ENCODE data around the gene SYT17. TPM values are rescaled to one million over a fixed set of nuclear protein-coding genes. Genes with fewer than 3 reads are reported as not detected.

The SYT17 gene
- total RNA-seq, 1 experiment from 2014 or later: 11.8 TPM

DNA sequence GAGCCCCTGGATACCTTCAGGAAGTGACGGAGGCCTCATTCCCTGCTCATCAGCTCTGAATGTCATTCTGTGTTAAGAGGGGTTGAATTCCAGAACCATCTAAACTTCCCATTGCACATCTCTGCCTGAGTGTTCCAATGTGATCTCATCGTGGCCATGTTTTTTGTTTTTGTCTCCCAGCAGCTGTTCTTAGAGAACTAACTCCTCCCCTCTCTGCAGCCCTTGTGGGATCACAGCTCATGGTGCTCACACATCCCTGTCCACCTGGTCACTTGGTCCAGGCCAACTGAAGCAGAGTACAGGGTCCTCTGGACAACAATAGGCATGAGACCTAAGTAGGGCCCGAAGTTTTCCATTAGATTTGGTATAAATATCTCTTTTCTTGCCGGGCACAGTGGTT, 6.0 kb upstream of the SYT17 start:
- no peaks in the 10 kb centered on the region for H4K20me1 ChIP-seq (ENCODE audit: low read length)
- ATAC-seq: no peak
- no peaks in the 10 kb centered on the region for H3K4me1 ChIP-seq (ENCODE audit: insufficient read depth, low read length)
- no peak overlapping the region for H3K4me2 ChIP-seq (ENCODE audit: low read length)
- POLR2A ChIA-PET (ENCODE audit: unreplicated experiment): no interaction called here
- H3F3A ChIP-seq (ENCODE audit: low read length, unreplicated experiment): no peaks in the 10 kb centered on the region
- H3K9ac ChIP-seq (ENCODE audit: low read length): no peak overlapping the region
- intact Hi-C loops (cut with micrococcal nuclease): loop anchor here (10.0 kb wide), 1 partner anchor 47 kb away; the partner anchor contains the start of gene ITPRIPL2
- CTCF ChIA-PET: no interaction called here
- TF ChIP-seq EZH2phosphoT487 (IDR thresholded peaks at IDR 0.05; ENCODE audit: borderline replicate concordance, low read length): no peak
- TF ChIP-seq, protein P1, sequence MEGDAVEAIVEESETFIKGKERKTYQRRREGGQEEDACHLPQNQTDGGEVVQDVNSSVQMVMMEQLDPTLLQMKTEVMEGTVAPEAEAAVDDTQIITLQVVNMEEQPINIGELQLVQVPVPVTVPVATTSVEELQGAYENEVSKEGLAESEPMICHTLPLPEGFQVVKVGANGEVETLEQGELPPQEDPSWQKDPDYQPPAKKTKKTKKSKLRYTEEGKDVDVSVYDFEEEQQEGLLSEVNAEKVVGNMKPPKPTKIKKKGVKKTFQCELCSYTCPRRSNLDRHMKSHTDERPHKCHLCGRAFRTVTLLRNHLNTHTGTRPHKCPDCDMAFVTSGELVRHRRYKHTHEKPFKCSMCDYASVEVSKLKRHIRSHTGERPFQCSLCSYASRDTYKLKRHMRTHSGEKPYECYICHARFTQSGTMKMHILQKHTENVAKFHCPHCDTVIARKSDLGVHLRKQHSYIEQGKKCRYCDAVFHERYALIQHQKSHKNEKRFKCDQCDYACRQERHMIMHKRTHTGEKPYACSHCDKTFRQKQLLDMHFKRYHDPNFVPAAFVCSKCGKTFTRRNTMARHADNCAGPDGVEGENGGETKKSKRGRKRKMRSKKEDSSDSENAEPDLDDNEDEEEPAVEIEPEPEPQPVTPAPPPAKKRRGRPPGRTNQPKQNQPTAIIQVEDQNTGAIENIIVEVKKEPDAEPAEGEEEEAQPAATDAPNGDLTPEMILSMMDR (conservative IDR thresholded peaks at IDR 0.05; ENCODE audit: low read depth, low read length): no peak
- TF ChIP-seq EZH2 (IDR thresholded peaks at IDR 0.05; ENCODE audit: low read length, unreplicated experiment): no peak
- no peaks in the 10 kb centered on the region for H3K9me2 ChIP-seq (replicated peaks; ENCODE audit: low read length)
- H3K27me3 ChIP-seq (ENCODE audit: low read length): no peaks in the 10 kb centered on the region
- no peaks in the 10 kb centered on the region for H3K79me2 ChIP-seq (ENCODE audit: low read length)
- no peak for DNase-seq
- H3K9me3 ChIP-seq (ENCODE audit: low read length): no peaks in the 10 kb centered on the region
- H3K4me3 ChIP-seq (ENCODE audit: low read length): no peak overlapping the region
- BruUV-seq (replicated peaks): no TSS peak
- H3K36me3 ChIP-seq (ENCODE audit: low read depth, low read length): no peaks in the 10 kb centered on the region
- no peak overlapping the region for H2AFZ ChIP-seq (ENCODE audit: low read length)
- H3K27ac ChIP-seq (ENCODE audit: low read length): no peak overlapping the region

DNA sequence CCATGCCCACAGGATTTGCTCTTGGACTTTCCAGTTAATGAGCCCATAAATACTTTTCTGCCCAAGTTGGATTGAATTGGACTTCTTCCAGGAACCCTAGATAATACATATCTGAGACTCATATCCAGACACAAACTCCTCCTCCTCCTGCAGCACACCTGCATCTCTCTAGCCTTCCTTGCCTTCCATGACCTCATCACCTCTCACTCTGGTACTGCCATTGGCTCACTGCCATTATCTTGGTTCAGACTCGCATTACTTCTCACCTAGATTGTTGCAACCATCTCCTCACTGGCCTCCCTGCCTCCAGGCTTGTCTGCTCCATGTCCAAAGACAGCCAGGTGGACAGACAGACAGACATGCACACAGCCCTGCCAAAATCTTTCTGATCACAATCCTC, 4.8 kb upstream of the SYT17 start:
- H4K20me1 ChIP-seq (ENCODE audit: low read length): no peaks in the 10 kb centered on the region
- H3K9me2 ChIP-seq (replicated peaks; ENCODE audit: low read length): no peaks in the 10 kb centered on the region
- no peak overlapping the region for H3K4me2 ChIP-seq (ENCODE audit: low read length)
- no peak overlapping the region for H3K27ac ChIP-seq (ENCODE audit: low read length)
- DNase-seq (no peak), ATAC-seq (no peak)
- intact Hi-C loops (cut with micrococcal nuclease): loop anchor here (10.0 kb wide), 1 partner anchor 48 kb away; the partner anchor contains the start of gene ITPRIPL2
- TF ChIP-seq EZH2 (IDR thresholded peaks at IDR 0.05; ENCODE audit: low read length, unreplicated experiment) (no peak), EZH2phosphoT487 (IDR thresholded peaks at IDR 0.05; ENCODE audit: borderline replicate concordance, low read length) (no peak)
- TF ChIP-seq, protein P1 (conservative IDR thresholded peaks at IDR 0.05; ENCODE audit: low read depth, low read length): no peak
- no peaks in the 10 kb centered on the region for H3F3A ChIP-seq (ENCODE audit: low read length, unreplicated experiment)
- H3K9ac ChIP-seq (ENCODE audit: low read length): no peak overlapping the region
- H3K9me3 ChIP-seq (ENCODE audit: low read length): no peaks in the 10 kb centered on the region
- no peaks in the 10 kb centered on the region for H3K4me1 ChIP-seq (ENCODE audit: insufficient read depth, low read length)
- CTCF ChIA-PET: no interaction called here
- H3K4me3 ChIP-seq (ENCODE audit: low read length): no peak overlapping the region
- BruUV-seq (replicated peaks): no TSS peak
- H2AFZ ChIP-seq (ENCODE audit: low read length): no peak overlapping the region
- POLR2A ChIA-PET (ENCODE audit: unreplicated experiment): no interaction called here
- no peaks in the 10 kb centered on the region for H3K27me3 ChIP-seq (ENCODE audit: low read length)
- no peaks in the 10 kb centered on the region for H3K36me3 ChIP-seq (ENCODE audit: low read depth, low read length)
- H3K79me2 ChIP-seq (ENCODE audit: low read length): no peaks in the 10 kb centered on the region

DNA sequence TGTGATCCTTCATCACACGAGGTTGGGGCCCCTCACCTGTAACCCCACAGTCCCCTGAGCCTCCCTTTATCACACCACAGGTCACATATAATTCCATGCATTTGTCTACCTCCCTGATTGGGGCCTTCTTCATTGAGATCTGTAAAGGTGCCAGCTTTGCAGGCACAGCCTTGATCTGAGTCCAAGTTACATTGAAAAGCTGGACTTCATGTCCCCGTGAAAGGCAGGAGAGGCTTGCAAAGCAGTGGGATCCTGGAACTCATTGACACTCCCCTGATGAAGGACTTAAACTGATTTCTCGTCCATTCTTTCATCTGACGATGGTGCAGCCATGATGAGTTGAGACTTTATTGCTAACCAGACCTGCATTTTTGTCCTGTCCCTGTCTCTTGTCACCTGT, 3.8 kb upstream of the SYT17 start:
- H3K4me3 ChIP-seq (ENCODE audit: low read length): no peak overlapping the region
- CTCF ChIA-PET: no interaction called here
- no peak for DNase-seq

More for the DNA sequence above, 3.8 kb upstream of the SYT17 start:
- intact Hi-C loops (cut with micrococcal nuclease): loop anchor here (10.0 kb wide), 1 partner anchor 49 kb away; the partner anchor contains the start of gene ITPRIPL2
- no peak overlapping the region for H2AFZ ChIP-seq (ENCODE audit: low read length)
- no peaks in the 10 kb centered on the region for H3K4me1 ChIP-seq (ENCODE audit: insufficient read depth, low read length)
- no peaks in the 10 kb centered on the region for H3K9me2 ChIP-seq (replicated peaks; ENCODE audit: low read length)
- no peaks in the 10 kb centered on the region for H3K36me3 ChIP-seq (ENCODE audit: low read depth, low read length)
- ATAC-seq: no peak
- TF ChIP-seq, protein P1 (conservative IDR thresholded peaks at IDR 0.05; ENCODE audit: low read depth, low read length): no peak
- TF ChIP-seq EZH2 (IDR thresholded peaks at IDR 0.05; ENCODE audit: low read length, unreplicated experiment) (no peak), EZH2phosphoT487 (IDR thresholded peaks at IDR 0.05; ENCODE audit: borderline replicate concordance, low read length) (no peak)
- no peaks in the 10 kb centered on the region for H3K79me2 ChIP-seq (ENCODE audit: low read length)
- no peaks in the 10 kb centered on the region for H4K20me1 ChIP-seq (ENCODE audit: low read length)
- H3K9me3 ChIP-seq (ENCODE audit: low read length): no peaks in the 10 kb centered on the region
- no peaks in the 10 kb centered on the region for H3F3A ChIP-seq (ENCODE audit: low read length, unreplicated experiment)
- no TSS peak for BruUV-seq (replicated peaks)
- H3K27ac ChIP-seq (ENCODE audit: low read length): no peak overlapping the region
- no peak overlapping the region for H3K9ac ChIP-seq (ENCODE audit: low read length)
- POLR2A ChIA-PET (ENCODE audit: unreplicated experiment): no interaction called here
- no peaks in the 10 kb centered on the region for H3K27me3 ChIP-seq (ENCODE audit: low read length)
- H3K4me2 ChIP-seq (ENCODE audit: low read length): no peak overlapping the region
